Measurements from ENCODE around the gene IRX3. TPM values are rescaled to one million over a fixed set of nuclear protein-coding genes. Genes with fewer than 3 reads are reported as not detected.
A peak's percentile ranks its signal among the peaks of the same experiment; 100 is the strongest.

The IRX3 gene
- total and polyA plus RNA-seq, 2 experiments from 2014 or later: 0.90 to 1.6 TPM

DNA sequence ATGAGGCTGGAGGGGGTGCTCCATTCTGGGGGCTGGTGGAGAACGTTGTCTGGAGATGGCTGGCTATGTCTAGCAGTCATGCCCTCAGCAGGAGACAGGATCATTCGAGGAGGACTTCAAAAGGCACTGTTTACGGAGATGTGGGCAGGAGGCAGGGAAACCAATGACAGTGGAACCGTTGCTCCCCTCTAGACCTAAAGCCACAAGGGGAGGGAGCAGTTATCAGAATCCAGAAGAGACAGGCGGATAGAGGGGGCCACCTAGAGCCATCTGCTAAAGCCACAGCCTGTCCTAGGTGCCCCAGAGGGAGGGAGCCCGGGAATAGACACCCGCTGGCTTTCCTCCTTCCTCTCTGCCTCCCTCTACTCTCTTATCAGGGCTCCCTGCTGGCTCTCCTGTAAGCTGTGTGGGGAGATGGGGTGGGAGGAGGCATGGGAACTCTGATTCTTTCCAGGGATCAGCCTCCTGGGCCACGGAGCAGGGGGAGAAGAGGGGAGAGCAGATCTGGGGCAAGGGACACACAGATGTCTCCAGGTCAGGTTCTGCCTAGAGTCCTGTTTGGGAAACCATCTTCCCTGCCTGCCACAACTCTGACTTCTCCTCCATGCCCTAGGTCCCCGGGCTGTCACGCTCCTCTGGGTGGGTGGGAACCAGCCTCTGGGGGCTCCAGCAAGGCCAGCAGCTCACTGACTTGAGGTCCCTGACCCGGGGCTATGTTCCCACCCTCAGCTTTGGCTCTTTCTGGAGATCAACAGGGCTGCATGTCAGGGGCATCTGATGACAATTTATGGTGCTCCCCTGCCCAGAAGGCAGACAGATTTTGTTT, 42.3 kb downstream of the IRX3 start:
- H3F3A ChIP-seq (replicated peaks; ENCODE audit: low read depth): no peaks in the 10 kb centered on the region
- TF ChIP-seq, protein P1, sequence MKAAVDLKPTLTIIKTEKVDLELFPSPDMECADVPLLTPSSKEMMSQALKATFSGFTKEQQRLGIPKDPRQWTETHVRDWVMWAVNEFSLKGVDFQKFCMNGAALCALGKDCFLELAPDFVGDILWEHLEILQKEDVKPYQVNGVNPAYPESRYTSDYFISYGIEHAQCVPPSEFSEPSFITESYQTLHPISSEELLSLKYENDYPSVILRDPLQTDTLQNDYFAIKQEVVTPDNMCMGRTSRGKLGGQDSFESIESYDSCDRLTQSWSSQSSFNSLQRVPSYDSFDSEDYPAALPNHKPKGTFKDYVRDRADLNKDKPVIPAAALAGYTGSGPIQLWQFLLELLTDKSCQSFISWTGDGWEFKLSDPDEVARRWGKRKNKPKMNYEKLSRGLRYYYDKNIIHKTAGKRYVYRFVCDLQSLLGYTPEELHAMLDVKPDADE (IDR thresholded peaks at IDR 0.05): no peak
- TF ChIP-seq, protein P2, sequence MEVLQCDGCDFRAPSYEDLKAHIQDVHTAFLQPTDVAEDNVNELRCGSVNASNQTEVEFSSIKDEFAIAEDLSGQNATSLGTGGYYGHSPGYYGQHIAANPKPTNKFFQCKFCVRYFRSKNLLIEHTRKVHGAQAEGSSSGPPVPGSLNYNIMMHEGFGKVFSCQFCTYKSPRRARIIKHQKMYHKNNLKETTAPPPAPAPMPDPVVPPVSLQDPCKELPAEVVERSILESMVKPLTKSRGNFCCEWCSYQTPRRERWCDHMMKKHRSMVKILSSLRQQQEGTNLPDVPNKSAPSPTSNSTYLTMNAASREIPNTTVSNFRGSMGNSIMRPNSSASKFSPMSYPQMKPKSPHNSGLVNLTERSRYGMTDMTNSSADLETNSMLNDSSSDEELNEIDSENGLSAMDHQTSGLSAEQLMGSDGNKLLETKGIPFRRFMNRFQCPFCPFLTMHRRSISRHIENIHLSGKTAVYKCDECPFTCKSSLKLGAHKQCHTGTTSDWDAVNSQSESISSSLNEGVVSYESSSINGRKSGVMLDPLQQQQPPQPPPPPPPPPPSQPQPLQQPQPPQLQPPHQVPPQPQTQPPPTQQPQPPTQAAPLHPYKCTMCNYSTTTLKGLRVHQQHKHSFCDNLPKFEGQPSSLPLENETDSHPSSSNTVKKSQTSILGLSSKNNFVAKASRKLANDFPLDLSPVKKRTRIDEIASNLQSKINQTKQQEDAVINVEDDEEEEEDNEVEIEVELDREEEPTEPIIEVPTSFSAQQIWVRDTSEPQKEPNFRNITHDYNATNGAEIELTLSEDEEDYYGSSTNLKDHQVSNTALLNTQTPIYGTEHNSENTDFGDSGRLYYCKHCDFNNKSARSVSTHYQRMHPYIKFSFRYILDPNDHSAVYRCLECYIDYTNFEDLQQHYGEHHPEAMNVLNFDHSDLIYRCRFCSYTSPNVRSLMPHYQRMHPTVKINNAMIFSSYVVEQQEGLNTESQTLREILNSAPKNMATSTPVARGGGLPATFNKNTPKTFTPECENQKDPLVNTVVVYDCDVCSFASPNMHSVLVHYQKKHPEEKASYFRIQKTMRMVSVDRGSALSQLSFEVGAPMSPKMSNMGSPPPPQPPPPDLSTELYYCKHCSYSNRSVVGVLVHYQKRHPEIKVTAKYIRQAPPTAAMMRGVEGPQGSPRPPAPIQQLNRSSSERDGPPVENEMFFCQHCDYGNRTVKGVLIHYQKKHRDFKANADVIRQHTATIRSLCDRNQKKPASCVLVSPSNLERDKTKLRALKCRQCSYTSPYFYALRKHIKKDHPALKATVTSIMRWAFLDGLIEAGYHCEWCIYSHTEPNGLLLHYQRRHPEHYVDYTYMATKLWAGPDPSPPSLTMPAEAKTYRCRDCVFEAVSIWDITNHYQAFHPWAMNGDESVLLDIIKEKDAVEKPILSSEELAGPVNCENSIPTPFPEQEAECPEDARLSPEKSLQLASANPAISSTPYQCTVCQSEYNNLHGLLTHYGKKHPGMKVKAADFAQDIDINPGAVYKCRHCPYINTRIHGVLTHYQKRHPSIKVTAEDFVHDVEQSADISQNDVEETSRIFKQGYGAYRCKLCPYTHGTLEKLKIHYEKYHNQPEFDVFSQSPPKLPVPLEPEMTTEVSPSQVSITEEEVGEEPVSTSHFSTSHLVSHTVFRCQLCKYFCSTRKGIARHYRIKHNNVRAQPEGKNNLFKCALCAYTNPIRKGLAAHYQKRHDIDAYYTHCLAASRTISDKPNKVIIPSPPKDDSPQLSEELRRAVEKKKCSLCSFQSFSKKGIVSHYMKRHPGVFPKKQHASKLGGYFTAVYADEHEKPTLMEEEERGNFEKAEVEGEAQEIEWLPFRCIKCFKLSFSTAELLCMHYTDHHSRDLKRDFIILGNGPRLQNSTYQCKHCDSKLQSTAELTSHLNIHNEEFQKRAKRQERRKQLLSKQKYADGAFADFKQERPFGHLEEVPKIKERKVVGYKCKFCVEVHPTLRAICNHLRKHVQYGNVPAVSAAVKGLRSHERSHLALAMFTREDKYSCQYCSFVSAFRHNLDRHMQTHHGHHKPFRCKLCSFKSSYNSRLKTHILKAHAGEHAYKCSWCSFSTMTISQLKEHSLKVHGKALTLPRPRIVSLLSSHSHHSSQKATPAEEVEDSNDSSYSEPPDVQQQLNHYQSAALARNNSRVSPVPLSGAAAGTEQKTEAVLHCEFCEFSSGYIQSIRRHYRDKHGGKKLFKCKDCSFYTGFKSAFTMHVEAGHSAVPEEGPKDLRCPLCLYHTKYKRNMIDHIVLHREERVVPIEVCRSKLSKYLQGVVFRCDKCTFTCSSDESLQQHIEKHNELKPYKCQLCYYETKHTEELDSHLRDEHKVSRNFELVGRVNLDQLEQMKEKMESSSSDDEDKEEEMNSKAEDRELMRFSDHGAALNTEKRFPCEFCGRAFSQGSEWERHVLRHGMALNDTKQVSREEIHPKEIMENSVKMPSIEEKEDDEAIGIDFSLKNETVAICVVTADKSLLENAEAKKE (CRISPR knock-in tag; IDR thresholded peaks at IDR 0.05): no peak
- no peak for TF ChIP-seq POLR2AphosphoS5 (IDR thresholded peaks at IDR 0.05; ENCODE audit: low read depth)
- TF ChIP-seq, protein P3, sequence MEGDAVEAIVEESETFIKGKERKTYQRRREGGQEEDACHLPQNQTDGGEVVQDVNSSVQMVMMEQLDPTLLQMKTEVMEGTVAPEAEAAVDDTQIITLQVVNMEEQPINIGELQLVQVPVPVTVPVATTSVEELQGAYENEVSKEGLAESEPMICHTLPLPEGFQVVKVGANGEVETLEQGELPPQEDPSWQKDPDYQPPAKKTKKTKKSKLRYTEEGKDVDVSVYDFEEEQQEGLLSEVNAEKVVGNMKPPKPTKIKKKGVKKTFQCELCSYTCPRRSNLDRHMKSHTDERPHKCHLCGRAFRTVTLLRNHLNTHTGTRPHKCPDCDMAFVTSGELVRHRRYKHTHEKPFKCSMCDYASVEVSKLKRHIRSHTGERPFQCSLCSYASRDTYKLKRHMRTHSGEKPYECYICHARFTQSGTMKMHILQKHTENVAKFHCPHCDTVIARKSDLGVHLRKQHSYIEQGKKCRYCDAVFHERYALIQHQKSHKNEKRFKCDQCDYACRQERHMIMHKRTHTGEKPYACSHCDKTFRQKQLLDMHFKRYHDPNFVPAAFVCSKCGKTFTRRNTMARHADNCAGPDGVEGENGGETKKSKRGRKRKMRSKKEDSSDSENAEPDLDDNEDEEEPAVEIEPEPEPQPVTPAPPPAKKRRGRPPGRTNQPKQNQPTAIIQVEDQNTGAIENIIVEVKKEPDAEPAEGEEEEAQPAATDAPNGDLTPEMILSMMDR (conservative IDR thresholded peaks at IDR 0.05; ENCODE audit: low read depth in 2 of 2): 0 out of 4 replicates have a peak, but pooled peaks of 1 of the 2 experiments have one; percentile 18
- no peak overlapping the region for H3K4me3 Mint-ChIP-seq
- no peaks in the 10 kb centered on the region for H3K27me3 ChIP-seq (ENCODE audit: insufficient read depth)
- H2AFZ ChIP-seq: no peak overlapping the region
- H3K27ac Mint-ChIP-seq: no peak overlapping the region
- peaks cover 7% of the 10 kb centered on the region; the same call in 1 of the 3 replicates for H3K9me3 Mint-ChIP-seq
- no peak overlapping the region for H3K4me2 ChIP-seq
- H3K79me2 ChIP-seq (replicated peaks; ENCODE audit: insufficient read depth): no peaks in the 10 kb centered on the region
- ATAC-seq (no peak), DNase-seq (ENCODE audit: low spot score) (no peak)
- no peak overlapping the region for H3K4me3 ChIP-seq
- H3K36me3 Mint-ChIP-seq (ENCODE audit: low read depth): peaks cover 3% of the 10 kb centered on the region; the same call in 1 of the 3 replicates
- no peaks in the 10 kb centered on the region for H4K20me1 ChIP-seq (replicated peaks; ENCODE audit: insufficient read depth)
- peaks cover 9% of the 10 kb centered on the region; the same call in 2 of the 3 replicates for H3K4me1 Mint-ChIP-seq
- H3K36me3 ChIP-seq (ENCODE audit: insufficient read depth): no peaks in the 10 kb centered on the region
- H3K27ac ChIP-seq (ENCODE audit: low read depth): no peak overlapping the region
- H3K4me1 ChIP-seq (ENCODE audit: insufficient read depth): no peaks in the 10 kb centered on the region
- H3K27me3 Mint-ChIP-seq (ENCODE audit: insufficient read depth, low read depth, poor library complexity): peaks cover 2% of the 10 kb centered on the region
- no peaks in the 10 kb centered on the region; the same call in 1 of the 2 replicates for H3K9me2 ChIP-seq (ENCODE audit: insufficient read depth)

Measured in GM23338 (cell line).